Activated T-cell treated with anti-CD3 and anti-CD28 coated beads, Interleukin-2, amount 50 U/mL, for 4 hours (primary cell): Measurements from ENCODE around the gene TBC1D2. TPM values are rescaled to one million over a fixed set of nuclear protein-coding genes. Genes with fewer than 3 reads are reported as not detected.

ENCODE experiments used
- ATAC-seq, 2 donors: fragments of 200-7000 bp; cut with Tn5 transposase; one replicate each; pipeline ENCODE4 v1.10.0; 2021
- DNase-seq: peaks from one replicate; pipeline ENCODE4 v3.0.0-alpha.2; 2020
- H3K27me3 Mint-ChIP-seq: one replicate; pipeline ENCODE4 v1.8.0; 2021; ENCODE audit warnings: low read depth, mixed read lengths
- H3K36me3 Mint-ChIP-seq: one replicate; pipeline ENCODE4 v1.8.0; 2022; ENCODE audit warnings: mixed read lengths; ENCODE audit not compliant: insufficient read depth
- H3K4me1 Mint-ChIP-seq: one replicate; pipeline ENCODE4 v1.8.0; 2021; ENCODE audit warnings: low read depth, mixed read lengths
- H3K4me3 Mint-ChIP-seq: one replicate; pipeline ENCODE4 v1.8.0; 2021; ENCODE audit warnings: mild to moderate bottlenecking, moderate library complexity, mixed read lengths
- H3K9me3 Mint-ChIP-seq: one replicate; pipeline ENCODE4 v1.8.0; 2021; ENCODE audit warnings: mixed read lengths
- total RNA-seq, 3 donors: library from RNA; stranded (reverse); gene quantifications; one replicate each; pipeline ENCODE4 v1.2.1, GENCODE V29; 2021

TBC1D2 gene
- total RNA-seq, 3 donors from 2014 or later: 1.7 to 2.8 (median 1.9) TPM

DNA sequence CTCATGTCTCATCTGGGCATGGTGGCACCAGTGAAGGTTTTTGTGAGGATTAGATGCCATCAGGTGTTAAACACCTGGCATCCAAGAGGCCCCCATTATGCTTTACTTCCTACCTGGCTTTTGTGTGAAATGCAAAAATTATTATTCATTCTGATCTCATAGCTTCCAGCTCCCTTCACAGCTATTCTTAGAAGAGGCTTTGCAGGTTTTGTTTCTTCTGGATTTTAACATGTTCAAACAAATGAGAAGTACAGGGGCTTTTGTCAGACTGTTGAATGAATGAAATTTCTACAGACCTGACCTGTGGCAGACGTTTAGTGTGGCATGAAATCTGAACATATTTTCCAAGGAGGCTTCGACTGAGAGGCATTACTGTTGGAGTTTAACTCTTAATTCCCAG lies 48.7 kb downstream of the TBC1D2 start:
- no peak for DNase-seq
- Mint-ChIP-seq H3K36me3 (peaks cover 2% of the 10 kb centered on the region), H3K27me3 (no peaks in the 10 kb centered on the region), H3K4me3 (no peak overlapping the region), H3K9me3 (no peaks in the 10 kb centered on the region), H3K4me1 (peaks cover 3% of the 10 kb centered on the region)
- no peak for ATAC-seq

DNA sequence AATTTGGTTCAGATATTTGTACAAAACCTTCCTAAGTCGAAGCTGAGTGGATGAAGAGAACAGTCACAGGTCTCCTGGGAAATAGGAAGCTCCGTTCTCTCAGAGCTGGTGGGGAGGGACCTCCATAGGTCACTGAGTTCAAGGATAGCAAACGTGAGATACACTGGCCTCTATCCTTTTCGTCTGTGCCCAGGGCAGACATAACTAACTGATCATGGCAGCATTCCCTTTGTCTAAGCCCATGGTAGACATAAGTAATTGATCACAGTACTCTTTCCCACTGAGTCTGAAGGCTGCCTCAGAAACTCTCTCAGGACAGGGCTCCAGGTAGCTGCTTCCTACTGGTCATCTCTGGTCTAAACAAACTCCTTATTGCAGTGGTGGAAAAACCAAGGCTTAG lies 50.8 kb downstream of the TBC1D2 start:
- Mint-ChIP-seq H3K27me3 (no peaks in the 10 kb centered on the region), H3K36me3 (no peaks in the 10 kb centered on the region), H3K4me1 (peaks cover 3% of the 10 kb centered on the region), H3K4me3 (no peak overlapping the region), H3K9me3 (no peaks in the 10 kb centered on the region)
- DNase-seq (no peak), ATAC-seq (no peak)

DNA sequence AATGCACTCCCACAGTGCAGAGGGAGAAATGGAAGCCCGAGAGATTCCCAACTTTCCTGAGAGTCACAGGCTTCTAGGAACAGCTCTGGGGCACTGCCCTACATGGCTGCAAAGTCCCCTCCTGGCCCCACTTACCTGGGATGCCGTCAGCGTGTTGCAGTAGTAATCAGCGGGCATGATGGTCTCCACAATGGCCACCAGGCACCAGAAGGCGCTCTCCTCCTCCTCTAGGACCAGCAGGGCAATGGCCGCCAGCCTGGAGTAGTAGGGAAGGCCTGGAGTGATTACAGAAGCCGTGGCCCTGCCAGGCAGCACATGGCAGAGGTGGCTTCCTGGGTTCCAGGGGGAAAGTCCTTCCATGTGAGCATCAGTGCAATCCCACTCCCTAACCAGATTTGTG lies 52.3 kb downstream of the TBC1D2 start:
- Mint-ChIP-seq H3K4me1 (peaks cover 3% of the 10 kb centered on the region), H3K9me3 (no peaks in the 10 kb centered on the region), H3K27me3 (no peaks in the 10 kb centered on the region), H3K4me3 (no peak overlapping the region), H3K36me3 (no peaks in the 10 kb centered on the region)
- ATAC-seq (no peak), DNase-seq (no peak)

DNA sequence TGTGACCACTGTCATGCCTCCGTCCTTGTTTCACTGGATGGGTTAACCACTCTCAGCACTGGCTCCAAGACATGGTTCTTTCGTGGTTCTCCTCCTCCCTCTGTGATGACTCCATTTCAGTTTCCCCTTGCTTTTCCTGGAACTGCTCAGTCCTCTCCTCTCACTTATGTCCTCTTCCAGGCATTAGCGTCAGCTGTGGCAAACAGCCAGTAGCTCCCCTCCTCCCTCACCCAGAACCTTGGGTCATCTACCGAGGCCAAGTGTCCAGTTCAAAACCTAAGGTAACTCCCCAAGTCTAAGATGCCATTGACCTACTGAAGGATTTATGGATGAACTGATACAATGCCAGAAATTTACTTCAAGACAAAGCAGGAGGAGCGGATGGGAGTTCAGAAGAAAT lies 53.2 kb downstream of the TBC1D2 start:
- ATAC-seq (no peak), DNase-seq (no peak)
- Mint-ChIP-seq H3K4me3 (no peak overlapping the region), H3K4me1 (peaks cover 3% of the 10 kb centered on the region), H3K27me3 (no peaks in the 10 kb centered on the region), H3K36me3 (no peaks in the 10 kb centered on the region), H3K9me3 (no peaks in the 10 kb centered on the region)

DNA sequence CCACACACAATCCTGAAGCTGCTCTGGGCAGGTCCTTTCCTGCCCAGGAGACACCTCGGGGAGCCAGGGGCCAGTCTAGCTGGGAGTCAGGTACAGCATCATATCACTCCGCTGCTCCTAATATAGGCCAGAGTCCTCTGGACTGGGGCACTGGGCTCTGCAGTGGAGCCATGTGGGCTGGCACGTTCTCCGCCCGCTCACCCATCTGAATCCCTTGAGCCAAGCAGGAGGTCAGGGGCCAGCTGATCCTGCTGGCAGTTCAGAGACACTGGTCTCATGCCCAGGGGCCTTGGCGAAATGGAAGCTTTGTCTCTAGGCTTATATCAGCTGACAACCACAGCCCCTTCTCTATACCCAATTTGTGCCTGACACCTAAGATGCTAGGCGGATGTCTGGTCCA lies 53.7 kb downstream of the TBC1D2 start:
- no peaks in the 10 kb centered on the region for H3K36me3 Mint-ChIP-seq
- DNase-seq (no peak), ATAC-seq (no peak)
- H3K9me3 Mint-ChIP-seq: no peaks in the 10 kb centered on the region
- H3K4me1 Mint-ChIP-seq: peaks cover 3% of the 10 kb centered on the region
- H3K27me3 Mint-ChIP-seq: no peaks in the 10 kb centered on the region
- no peak overlapping the region for H3K4me3 Mint-ChIP-seq

DNA sequence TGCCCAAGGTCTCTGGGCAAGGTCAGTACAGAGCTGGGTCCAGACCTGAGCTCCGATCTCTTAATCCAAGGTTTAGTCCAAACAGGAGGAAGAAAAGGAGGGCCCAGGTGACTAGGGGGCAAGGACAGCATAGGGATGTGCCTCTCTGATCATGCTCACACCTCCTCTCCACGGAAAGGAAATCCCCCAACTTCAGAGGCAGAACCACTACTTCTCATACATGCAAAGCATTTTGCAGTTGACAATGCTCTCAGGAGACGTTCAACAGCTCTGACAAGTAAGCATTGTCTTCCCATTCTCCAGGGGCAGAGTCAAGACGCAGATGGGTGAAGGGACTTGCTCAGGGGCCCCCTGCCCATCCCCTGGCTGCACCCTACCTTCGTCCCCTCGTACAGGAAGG lies 54.3 kb downstream of the TBC1D2 start:
- H3K27me3 Mint-ChIP-seq: no peaks in the 10 kb centered on the region
- DNase-seq: no peak
- no peaks in the 10 kb centered on the region for H3K9me3 Mint-ChIP-seq
- ATAC-seq: no peak
- no peak overlapping the region for H3K4me3 Mint-ChIP-seq
- H3K36me3 Mint-ChIP-seq: no peaks in the 10 kb centered on the region
- H3K4me1 Mint-ChIP-seq: peaks cover 3% of the 10 kb centered on the region

DNA sequence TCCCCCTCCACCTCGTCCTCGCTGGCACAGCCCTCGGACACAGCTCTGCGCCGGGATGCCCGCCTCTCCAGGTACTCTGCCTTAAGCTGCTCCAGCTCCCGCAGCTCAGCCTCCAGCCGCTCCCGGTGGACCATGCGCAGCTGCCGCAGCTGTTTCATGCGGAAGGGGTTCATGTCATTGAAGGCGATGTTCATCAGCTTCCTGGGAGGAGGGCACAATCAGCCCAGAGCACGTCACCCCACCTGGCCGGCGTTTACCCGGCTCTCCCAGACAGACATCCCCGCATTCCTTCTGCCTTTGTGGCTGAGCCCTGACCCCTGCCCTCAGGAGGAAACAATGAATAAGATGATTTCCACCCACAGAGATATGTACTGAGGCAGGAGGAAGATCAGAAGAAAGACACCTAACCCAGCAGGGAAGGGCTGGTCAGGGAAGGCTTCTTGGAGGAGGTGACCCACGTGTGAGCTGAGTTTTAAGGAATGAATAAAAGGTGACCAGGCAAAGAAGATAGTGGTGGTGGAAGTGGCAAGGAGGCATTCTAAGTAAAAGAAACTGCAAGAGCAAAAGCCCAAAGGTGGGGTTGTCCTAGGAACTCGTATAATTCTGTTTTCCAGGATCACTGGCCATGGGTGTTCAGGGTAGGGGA lies 55.9 kb downstream of the TBC1D2 start:
- no peaks in the 10 kb centered on the region for H3K9me3 Mint-ChIP-seq
- no peaks in the 10 kb centered on the region for H3K36me3 Mint-ChIP-seq
- no peak for DNase-seq
- H3K4me1 Mint-ChIP-seq: no peaks in the 10 kb centered on the region
- H3K4me3 Mint-ChIP-seq: no peak overlapping the region
- ATAC-seq: no peak
- H3K27me3 Mint-ChIP-seq: no peaks in the 10 kb centered on the region

DNA sequence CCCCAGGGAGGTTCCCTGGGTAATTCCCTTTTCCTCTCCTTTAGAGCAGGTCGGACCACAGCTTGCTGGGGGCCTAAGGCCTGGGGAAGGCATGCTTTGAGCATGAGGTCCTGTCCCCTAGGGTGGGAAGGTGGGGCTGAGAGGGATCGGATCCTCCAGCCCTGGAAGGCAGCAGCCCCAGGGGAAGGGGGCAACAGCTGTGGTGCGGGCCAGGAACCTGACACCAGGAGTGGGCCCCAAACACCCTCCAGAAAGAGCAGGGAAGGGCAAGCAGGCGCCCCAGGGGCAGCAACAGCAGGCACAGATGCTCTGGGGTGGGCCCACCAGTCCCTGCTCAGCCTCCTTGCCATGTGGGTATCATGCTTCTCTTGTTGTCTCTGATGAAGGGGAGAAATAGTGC lies 59.8 kb downstream of the TBC1D2 start:
- Mint-ChIP-seq H3K4me3 (no peak overlapping the region), H3K27me3 (no peaks in the 10 kb centered on the region), H3K36me3 (no peaks in the 10 kb centered on the region), H3K9me3 (no peaks in the 10 kb centered on the region), H3K4me1 (peaks cover 15% of the 10 kb centered on the region)
- DNase-seq: no peak
- no peak for ATAC-seq

DNA sequence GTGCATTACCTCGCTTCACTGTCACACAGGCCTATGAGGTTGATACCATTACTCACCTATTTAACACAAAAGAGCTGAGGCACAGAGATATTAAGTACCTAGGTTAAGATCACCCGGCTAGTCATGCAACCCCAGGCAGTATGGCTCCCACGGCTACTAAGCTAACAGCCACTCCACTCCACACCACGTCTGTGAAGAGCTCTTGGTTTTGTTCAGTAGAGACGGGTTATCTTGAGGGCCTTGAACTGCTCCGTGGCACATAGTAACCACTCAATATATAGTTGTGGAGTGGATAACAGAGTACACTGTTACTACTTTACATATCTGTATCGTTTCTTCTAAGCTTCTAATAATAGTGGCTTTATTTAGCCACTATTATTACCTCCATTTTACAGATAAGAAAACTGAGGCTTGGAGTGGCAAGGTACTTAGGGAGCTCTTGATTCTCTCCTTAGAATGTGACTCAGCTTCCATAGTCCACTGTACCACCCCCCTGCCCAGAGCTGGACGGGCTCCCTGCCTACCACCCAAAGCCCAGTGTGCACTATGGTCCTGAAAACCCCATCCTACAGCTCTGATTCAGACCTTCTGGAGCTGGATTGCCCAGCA lies 62.0 kb downstream of the TBC1D2 start:
- no peaks in the 10 kb centered on the region for H3K36me3 Mint-ChIP-seq
- ATAC-seq (no peak), DNase-seq (no peak)
- H3K9me3 Mint-ChIP-seq: no peaks in the 10 kb centered on the region
- no peaks in the 10 kb centered on the region for H3K27me3 Mint-ChIP-seq
- peaks cover 31% of the 10 kb centered on the region for H3K4me1 Mint-ChIP-seq
- H3K4me3 Mint-ChIP-seq: peak overlapping the region; percentile 84

DNA sequence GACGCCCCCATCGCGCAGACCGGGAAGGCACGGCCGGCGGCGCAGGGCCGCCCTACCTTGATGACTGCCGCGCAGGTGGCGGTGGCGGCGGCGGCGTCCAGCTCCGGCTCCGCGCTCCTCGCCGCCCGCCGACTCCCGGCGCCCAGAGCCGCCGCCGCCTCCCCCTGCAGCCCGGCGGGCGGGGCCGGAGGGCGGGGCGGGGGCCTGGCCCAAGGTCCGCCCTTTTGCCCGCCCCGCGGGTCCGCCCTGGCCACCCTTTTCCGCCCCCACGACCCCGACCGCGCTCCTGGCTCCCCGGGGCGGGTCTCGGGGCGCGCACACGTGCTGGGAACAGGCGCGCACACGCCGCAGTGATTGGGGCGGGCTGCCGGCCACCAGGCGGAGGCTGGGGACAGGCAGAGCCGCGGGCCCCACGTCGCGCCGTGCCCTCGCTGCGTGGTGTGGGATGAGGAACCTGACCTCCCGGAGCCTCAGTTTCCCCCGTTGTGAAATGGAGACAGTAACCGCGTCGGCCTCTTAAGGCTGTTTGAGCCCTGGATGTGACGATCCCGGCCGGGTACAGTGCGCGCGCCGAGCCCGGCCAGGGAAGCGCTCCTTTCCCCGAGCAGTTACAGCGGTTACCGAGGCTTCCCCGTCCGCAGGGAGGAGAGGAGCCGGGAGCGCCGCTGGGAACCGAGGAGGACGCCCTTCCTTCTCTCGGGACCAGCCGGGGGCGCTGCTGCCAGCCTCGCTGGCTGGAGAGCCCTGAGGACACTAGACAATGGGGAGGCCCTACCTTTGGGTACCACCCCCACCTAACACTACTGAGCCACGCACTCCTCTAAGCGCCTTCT lies 62.7 kb downstream of the TBC1D2 start, which contains the start of gene CORO2A:
Gene CORO2A (minus strand): TSS at position 135 of the 833 bp plus-strand sequence. CDS start 34,977 bp downstream, outside the sequence.
- Mint-ChIP-seq H3K9me3 (no peaks in the 10 kb centered on the region), H3K36me3 (no peaks in the 10 kb centered on the region), H3K27me3 (no peaks in the 10 kb centered on the region), H3K4me3 (peak within 1 kb of the TSS; percentile 84), H3K4me1 (peaks cover 31% of the 10 kb centered on the region)
- DNase-seq (peak; percentile 62), ATAC-seq (peak; percentile 80 to 86)

DNA sequence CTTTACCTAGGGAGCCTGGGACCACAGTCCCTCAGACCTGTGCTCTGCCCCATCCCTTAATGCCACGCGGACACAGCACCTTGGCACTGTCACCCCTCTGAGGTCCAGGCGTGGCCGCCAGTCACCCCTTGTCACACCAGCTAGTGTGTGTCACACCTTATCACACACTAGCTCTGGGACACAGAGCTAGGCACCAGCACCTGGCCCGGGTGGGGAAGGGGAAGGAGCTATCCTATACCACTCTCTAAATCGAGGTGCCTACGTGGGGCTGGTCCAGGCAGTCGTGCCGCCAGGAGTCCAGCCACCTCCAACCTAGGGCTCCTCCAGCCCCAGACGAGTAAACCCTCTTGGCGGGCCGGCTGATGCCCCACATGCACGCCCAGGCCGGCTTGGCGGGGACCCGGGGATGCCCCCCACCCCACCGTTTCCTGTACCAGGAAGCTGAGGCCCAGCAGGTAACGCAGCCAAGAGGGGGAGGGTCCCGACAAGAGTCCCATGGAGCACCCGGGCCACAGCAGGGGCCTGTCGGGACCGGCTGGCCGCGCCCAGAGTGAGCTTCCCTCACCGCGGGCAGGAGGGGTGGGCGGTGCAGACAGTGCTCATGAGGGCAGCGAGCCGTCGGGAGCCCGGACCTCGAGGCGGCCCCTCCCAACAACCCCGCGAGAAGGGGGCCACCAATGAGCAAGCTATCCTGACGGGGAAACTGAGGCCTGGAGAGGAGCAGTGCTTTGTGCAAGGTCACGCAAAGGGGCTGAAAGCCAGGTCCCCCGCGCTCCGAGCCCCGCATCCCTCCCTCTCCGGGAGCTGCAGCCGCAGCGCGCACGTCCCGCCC lies 63.6 kb downstream of the TBC1D2 start:
- ATAC-seq (peak; percentile 24 to 41), DNase-seq (peak; percentile 20)
- H3K4me1 Mint-ChIP-seq: peaks cover 31% of the 10 kb centered on the region
- peak overlapping the region; percentile 75 for H3K4me3 Mint-ChIP-seq
- H3K27me3 Mint-ChIP-seq: no peaks in the 10 kb centered on the region
- no peaks in the 10 kb centered on the region for H3K36me3 Mint-ChIP-seq
- no peaks in the 10 kb centered on the region for H3K9me3 Mint-ChIP-seq

DNA sequence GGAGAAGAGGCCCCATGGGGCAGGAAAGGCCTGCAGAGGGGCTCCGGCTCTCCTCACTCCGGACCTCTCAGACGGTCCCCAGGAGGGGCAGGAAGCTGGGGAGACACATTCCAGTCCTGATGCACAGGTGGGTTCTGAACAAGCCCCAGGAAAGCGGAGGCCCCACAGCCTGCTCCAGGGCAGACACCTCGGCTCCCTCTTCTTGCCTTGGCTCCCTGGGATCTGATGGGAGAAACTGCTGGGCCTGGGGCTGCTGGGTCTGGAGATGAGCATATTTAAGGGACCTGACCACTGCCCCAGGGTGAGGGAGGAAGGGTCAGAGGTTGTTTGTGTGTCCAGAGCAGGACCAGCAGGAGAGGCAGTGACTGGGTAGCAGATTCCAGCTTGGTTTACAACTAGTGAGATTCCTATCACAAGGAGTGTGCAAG lies 64.3 kb downstream of the TBC1D2 start:
- peak overlapping the region; percentile 75 for H3K4me3 Mint-ChIP-seq
- no peak for ATAC-seq
- no peaks in the 10 kb centered on the region for H3K27me3 Mint-ChIP-seq
- DNase-seq: no peak
- peaks cover 31% of the 10 kb centered on the region for H3K4me1 Mint-ChIP-seq
- no peaks in the 10 kb centered on the region for H3K36me3 Mint-ChIP-seq
- no peaks in the 10 kb centered on the region for H3K9me3 Mint-ChIP-seq

DNA sequence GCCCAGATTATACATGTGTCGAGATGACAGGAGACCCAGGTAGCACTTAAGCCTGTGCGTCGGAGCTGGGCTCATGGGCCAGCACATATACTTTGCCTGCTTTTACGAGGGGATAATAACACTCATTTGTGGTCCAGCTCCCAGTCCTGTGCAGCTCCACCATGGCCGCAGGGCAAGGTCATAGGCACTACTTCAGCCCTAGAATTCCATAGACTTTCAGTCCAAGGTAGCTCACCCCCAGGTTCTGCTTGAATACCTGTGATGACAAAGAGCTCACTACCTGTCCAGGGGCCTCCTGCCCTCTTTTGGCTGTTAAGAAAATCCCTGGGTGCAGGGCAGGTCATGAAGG lies 64.7 kb downstream of the TBC1D2 start:
- DNase-seq: no peak
- H3K36me3 Mint-ChIP-seq: no peaks in the 10 kb centered on the region
- peaks cover 33% of the 10 kb centered on the region for H3K4me1 Mint-ChIP-seq
- H3K9me3 Mint-ChIP-seq: no peaks in the 10 kb centered on the region
- H3K4me3 Mint-ChIP-seq: peak overlapping the region; percentile 75
- ATAC-seq: no peak
- no peaks in the 10 kb centered on the region for H3K27me3 Mint-ChIP-seq

DNA sequence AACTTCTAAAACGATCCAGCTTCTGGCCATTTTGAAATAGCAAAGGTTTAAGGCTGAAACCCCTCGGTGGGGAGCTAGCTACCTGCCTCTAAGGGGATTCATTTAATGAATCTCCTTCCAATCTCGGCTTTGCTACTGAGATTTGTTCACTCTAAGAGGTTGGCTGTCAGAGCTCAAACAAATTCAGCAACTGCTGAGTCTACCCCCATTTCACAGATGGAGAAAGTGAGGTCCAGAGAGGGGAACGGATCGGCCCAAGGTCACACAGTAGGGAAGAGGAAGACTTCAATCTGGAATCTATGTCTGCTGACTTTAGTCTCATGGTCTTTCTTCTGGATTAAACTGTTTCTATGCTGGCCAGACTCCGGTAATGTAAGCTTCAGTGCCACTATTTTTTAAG lies 66.0 kb downstream of the TBC1D2 start:
- ATAC-seq (no peak), DNase-seq (no peak)
- H3K27me3 Mint-ChIP-seq: no peaks in the 10 kb centered on the region
- no peaks in the 10 kb centered on the region for H3K9me3 Mint-ChIP-seq
- peaks cover 37% of the 10 kb centered on the region for H3K4me1 Mint-ChIP-seq
- no peaks in the 10 kb centered on the region for H3K36me3 Mint-ChIP-seq
- no peak overlapping the region for H3K4me3 Mint-ChIP-seq
